Midbrain (tissue), 1 donor: Measurements from ENCODE around the gene ATP5PD.
"Not testable (repeated sequence)": the region's sequence is repeated elsewhere in the genome, so short reads cannot be mapped to it uniquely, and the experiment has no call there.

Experiments
- DNase-seq: peaks from one replicate; lab custom pipeline; 2025; lab: John Stamatoyannopoulos, UW

ATP5PD gene

GRCh38 chr17:75077496-75078283, 30.9 kb upstream of the ATP5PD start:
- DNase-seq: peak; percentile 64

DNA sequence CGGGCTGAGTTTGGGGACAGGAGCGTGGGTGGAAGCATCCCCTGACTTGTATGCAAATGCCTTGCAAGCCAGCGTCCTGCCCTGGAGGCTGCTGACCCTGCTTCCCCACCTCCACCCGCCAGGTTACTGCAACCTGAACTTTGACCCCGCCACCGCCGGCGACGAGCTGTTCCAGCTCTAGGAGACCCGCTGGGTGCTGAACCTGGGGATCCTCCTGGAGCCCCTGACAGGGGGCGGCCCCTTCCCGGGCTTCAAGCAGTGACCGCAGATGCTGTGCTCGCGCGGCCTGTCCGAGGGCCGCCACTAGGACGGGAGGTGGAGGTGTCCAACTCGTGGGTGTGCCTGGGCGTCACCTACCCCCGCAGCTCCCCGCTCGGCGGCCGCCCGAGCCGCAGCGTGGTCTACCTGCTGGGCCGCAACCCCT, 30.3 kb upstream of the ATP5PD start:
- DNase-seq: no peak

- DNase-seq: peak; percentile 33
Measured at GRCh38 chr17:75075597-75076336, 29.0 kb upstream of the ATP5PD start.

- no peak for DNase-seq
Measured at GRCh38 chr17:75074532-75074931, 27.8 kb upstream of the ATP5PD start.

GRCh38 chr17:75073618-75074047, 26.9 kb upstream of the ATP5PD start:
- DNase-seq: no peak

DNA sequence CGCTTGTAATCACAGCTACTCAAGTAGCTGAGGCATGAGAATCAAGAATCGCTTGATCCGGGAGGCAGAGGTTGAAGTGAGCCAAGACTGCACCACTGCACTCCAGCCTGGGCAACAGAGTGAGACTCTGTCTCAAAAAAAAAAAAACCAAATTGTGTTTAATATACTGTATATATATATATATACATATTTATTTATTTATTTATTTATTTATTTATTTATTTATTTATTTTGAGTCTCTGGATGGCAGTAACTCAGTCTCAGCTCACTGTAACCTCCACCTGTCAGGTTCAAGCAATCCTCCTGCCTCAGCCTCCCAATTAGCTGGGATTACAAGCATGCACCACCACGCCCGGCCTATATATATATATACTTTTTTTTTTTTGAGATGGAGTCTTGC, 26.1 kb upstream of the ATP5PD start:
- not testable (repeated sequence) for DNase-seq

- DNase-seq: not testable (repeated sequence)
Measured at GRCh38 chr17:75071478-75072271, 24.9 kb upstream of the ATP5PD start.

DNA sequence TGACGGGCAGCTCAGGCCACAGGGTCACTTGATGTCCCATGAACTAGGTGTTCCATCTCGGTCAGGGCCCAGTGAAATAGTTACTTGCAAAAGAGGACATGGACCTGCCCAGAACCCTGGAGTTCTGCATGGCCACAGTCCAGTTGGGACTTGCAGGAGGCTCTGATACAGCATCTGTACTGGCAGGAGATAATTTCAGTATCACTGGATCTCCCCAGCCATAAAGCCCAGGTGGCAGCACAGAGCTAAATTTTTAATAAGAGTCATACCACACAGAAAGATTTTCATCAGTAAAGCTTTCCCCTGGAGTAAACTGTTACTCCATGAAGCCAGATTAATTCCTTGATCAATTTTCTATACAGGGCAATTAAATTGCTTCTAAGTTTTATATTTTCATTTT, 23.0 kb upstream of the ATP5PD start:
- DNase-seq: no peak

DNA sequence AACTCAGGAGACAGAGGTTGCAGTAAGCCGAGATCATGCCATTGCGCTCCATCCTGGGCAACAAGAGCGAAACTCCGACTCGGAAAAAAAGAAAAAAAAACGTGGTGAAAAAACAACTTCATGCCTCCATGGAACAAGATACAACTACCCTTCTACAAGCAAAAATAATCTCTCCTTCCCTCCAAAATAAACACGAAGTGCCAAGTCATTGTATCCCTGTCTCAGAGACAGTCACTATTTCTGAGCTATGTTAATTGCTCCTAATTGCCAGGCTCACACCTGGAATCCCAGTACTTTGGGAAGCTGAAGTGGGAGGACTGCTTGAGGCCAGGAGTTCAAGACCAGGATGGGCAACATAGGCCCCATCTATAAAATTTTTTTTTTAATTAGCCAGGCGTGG, 22.0 kb upstream of the ATP5PD start:
- no peak for DNase-seq

DNA sequence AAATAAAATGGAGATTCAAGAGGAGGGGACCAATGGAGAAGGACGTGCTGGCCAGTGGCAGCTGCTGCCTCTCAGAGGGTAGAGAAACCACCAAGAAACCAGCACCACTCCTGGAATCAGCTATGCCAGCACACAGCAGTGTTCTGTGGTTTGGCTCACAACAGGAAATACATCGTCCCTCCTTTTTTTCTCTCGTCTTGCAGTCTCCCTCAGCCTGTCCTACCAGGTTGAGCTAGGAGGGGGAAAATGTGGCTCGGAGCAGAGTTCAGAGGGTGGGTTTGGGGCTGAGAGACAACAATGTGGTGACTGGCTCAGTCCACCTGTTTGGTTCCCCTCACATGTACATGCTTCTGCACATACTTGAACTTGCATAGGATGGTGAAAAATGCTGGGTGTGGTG, 21.1 kb upstream of the ATP5PD start:
- no peak for DNase-seq

DNA sequence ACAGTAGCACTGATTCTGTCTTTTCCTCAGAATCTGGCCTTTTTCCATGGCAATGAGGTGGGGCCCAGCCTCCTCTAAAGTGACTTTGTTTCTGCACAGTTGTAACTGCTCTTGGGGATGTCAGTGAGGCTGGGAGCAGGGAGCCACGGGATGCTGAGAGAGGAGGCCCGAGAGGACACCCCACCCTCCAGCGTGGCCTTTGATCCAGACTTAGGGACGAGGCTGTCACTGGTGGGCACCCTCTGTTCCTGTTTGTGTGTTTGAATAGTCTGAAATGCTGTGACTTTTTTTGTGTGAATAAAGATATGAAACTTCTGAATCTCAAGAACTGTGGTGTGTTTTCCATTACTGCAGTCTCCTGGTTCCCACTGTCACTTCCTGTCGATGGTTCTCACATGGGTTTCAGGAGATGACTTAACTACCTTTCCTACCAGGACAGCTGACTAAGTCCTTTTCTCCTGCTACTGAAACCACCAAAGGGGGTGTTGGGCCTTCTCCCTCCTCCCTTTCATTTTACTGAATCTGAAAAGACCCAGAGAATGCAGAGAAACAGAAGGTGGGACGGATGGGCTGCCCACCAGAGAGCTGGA, 18.9 kb upstream of the ATP5PD start:
- DNase-seq: no peak

DNA sequence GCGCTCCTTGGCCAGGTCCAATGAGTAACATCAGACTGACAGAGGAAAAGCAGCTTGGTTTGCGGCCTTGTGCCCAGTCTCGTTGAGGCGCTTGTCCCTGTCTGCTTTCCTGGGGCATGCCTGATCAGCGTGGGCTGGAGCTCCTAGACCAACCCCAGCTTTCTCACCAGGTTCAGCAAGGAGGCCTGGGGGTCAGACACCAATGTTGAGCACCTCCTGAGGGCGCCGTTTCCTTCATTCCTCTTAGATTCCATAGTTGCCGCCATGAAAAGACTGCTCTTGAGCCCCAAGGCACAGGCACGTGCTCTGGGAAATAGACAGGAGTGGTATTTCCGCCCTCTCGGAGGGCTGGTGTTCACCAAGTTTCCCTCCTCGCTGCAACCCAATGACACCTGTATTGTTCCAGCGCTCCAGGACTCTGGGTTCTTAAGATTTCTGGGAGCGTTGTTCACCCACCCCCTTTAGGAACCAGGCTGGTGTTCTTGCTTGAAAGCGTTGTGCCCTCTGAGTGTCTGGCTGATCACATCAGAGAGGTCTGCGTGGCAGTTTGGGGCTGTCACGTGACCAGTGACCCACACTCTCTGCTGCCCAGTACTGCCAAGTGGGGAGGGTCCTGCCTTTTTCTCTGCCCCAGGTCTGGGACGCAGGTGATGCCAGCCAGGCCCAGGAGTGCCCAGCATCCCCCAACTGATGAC, 18.2 kb upstream of the ATP5PD start:
- no peak for DNase-seq

GRCh38 chr17:75064460-75064859, 17.7 kb upstream of the ATP5PD start:
- no peak for DNase-seq

GRCh38 chr17:75064040-75064439, 17.3 kb upstream of the ATP5PD start:
- DNase-seq: no peak

DNA sequence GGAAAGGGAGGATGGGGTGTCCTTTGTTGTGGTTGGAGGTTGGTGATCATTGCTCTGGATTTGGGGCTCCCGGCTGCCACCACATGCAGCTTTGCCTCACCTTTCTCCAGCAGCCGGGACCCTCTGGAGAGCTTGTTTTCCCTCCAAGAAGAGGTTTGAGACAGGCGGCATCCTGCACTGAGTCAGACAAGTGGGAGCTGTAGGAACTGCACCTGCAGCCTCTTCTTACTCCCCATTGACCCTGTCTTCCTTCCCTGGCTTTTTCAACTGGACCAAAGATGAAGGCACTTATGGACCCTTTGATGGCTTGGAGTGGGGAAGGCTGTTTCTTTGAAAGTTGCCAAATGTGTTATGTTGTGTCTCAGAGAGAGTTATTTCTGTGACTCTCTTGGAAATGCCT, 16.9 kb upstream of the ATP5PD start:
- no peak for DNase-seq

DNA sequence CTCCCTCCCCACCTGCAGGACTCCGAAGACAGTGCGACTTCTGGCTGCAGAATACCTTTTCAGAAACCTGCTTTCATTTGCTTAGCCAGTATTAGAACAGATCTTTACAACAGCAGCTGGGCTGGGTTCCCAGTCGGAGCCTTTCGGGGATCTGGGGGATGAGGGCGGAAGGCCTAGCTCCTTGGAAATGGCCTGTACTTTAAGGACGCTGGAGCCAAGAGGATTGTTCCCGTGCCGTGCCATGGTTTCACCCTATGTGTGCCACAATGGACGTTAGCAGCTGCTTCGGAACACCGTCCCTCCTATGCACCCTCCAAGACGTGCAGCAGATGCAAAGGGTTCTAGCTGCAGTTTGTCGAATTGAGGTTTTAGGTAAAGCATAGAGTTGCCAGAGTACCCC, 16.4 kb upstream of the ATP5PD start:
- DNase-seq: no peak

DNA sequence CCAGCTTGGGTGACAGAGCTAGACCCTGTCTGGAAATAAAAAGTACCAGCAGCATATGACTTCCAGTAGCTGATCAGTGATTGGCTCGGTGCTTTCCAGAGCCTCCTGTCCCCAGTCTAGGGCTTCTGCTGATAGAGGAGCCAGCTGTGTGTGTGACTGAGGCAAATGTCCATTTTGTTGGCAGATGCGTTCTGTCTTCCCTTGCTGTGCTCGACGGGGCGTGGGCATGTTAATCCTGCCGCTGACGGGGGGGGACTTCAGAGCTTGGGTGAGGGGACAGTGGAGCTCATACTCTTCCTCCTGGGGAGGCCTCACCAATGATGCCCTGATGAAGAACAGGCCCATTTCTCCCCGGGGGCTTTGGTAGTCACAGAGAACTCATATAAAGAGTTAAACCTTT, 14.8 kb upstream of the ATP5PD start:
- DNase-seq: no peak

- no peak for DNase-seq
Measured at GRCh38 chr17:75061055-75061438, 14.3 kb upstream of the ATP5PD start.

DNA sequence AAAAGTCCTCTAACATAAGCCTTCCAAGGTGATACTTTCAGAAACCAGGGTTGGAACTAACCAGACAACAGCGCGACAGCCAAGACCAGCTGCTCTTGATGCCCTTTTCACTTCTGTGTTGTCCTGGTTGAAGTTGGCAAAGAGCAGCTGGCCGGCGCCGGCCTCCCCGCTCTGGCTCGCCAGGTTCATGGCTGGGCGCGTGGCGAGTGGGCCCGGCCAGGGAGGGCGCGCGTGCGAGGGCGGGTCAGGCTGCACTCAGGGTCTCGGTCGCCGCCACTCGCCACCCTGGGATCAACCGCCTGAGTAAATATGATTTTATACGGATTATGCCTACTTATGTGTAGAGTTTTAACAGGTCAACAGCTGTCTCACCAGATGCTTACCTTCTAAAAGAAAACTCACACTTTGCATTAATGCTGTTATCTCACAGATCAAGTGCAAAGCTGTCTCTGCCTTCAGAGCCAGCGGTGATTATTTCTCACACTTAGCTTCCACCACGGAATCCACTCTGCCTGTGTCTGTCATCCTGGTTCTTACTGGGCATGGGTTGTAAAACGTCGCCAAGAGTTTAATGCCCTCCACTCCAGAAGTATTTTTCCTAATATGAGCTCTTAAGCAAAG, 13.8 kb upstream of the ATP5PD start:
- DNase-seq: no peak

- DNase-seq: peak; percentile 77
Measured at GRCh38 chr17:75059369-75060345, 12.9 kb upstream of the ATP5PD start.
